Loucy (cell line): ENCODE measurements around the gene KRTAP10-5.

Experiments
- H2AFZ ChIP-seq: fragments of 200-600 bp; sonication (generic); 2 replicates; pipeline ENCODE4 v1.6.0; 2016; ENCODE audit warnings: antibody characterized with exemption, mild to moderate bottlenecking, low read length, moderate library complexity
- H3F3A ChIP-seq: fragments of 200-600 bp; 2 replicates; pipeline ENCODE4 v1.6.0; 2016; ENCODE audit warnings: antibody characterized with exemption, low read depth, mild to moderate bottlenecking
- H3K27me3 ChIP-seq: fragments of 200-600 bp; sonication (generic); 2 replicates; pipeline ENCODE4 v1.6.1; 2014; ENCODE audit warnings: low read length, mild to moderate bottlenecking; ENCODE audit not compliant: insufficient read depth, poor library complexity, severe bottlenecking
- H3K36me3 ChIP-seq: fragments of 200-600 bp; sonication (generic); 2 replicates; pipeline ENCODE4 v1.6.1; 2016; ENCODE audit warnings: low read length; ENCODE audit not compliant: insufficient read depth
- H3K4me1 ChIP-seq: fragments of 200-600 bp; sonication (generic); 2 replicates; pipeline ENCODE4 v1.5.1; 2014; ENCODE audit warnings: low read length, mild to moderate bottlenecking; ENCODE audit not compliant: insufficient read depth, poor library complexity, severe bottlenecking
- H3K4me2 ChIP-seq: fragments of 200-600 bp; sonication (generic); 2 replicates; pipeline ENCODE4 v1.6.0; 2014; ENCODE audit warnings: antibody characterized with exemption, low read length, low read depth, mild to moderate bottlenecking; ENCODE audit not compliant: poor library complexity, severe bottlenecking
- H3K4me3 ChIP-seq: fragments of 200-600 bp; sonication (generic); 2 replicates; pipeline ENCODE4 v1.5.1; 2014; ENCODE audit warnings: low read length, mild to moderate bottlenecking, mixed read lengths; ENCODE audit not compliant: poor library complexity, severe bottlenecking
- H3K79me2 ChIP-seq: fragments of 200-600 bp; sonication (generic); 2 replicates; pipeline ENCODE4 v1.6.1; 2014; ENCODE audit warnings: low read length; ENCODE audit not compliant: insufficient read depth
- H3K9ac ChIP-seq: fragments of 200-600 bp; sonication (generic); 2 replicates; pipeline ENCODE4 v1.6.0; 2014; ENCODE audit warnings: mild to moderate bottlenecking, low read depth, low read length, moderate library complexity; ENCODE audit not compliant: poor library complexity, severe bottlenecking
- H3K9me2 ChIP-seq: fragments of 200-600 bp; sonication (generic); replicated peaks from 2 replicates; pipeline ENCODE4 v1.6.1; 2016; ENCODE audit warnings: low read depth, low read length, mixed read lengths
- H3K9me3 ChIP-seq: fragments of 200-600 bp; sonication (generic); 2 replicates; pipeline ENCODE4 v1.6.1; 2014; ENCODE audit warnings: mild to moderate bottlenecking, antibody characterized with exemption, low read length, low read depth; ENCODE audit not compliant: insufficient read depth
- H4K20me1 ChIP-seq: fragments of 200-600 bp; sonication (generic); 2 replicates; pipeline ENCODE4 v1.6.0; 2014; ENCODE audit warnings: antibody characterized with exemption, low read length, mild to moderate bottlenecking; ENCODE audit not compliant: insufficient read depth, poor library complexity, severe bottlenecking
- CTCF ChIP-seq: fragments of 200-600 bp; sonication (generic); conservative IDR thresholded peaks from 2 replicates; pipeline ENCODE4 v1.5.1; 2014; ENCODE audit warnings: mild to moderate bottlenecking, antibody characterized with exemption, low read length
- EZH2phosphoT487 ChIP-seq: fragments of 200-600 bp; IDR thresholded peaks from 2 replicates; pipeline ENCODE4 v1.6.1; 2018; ENCODE audit warnings: antibody characterized with exemption, mild to moderate bottlenecking, moderate library complexity, borderline replicate concordance

Gene KRTAP10-5

GRCh38 chr21:44529503-44530125 lies 50.8 kb downstream of the KRTAP10-5 start:
- H3K27me3 ChIP-seq = no peaks in the 10 kb centered on the region

More at GRCh38 chr21:44529503-44530125, 50.8 kb downstream of the KRTAP10-5 start:
- no peaks in the 10 kb centered on the region for H4K20me1 ChIP-seq
- H3F3A ChIP-seq = no peaks in the 10 kb centered on the region
- TF ChIP-seq EZH2phosphoT487 (no peak), CTCF (no peak)
- no peaks in the 10 kb centered on the region for H3K9me2 ChIP-seq
- peaks cover 3% of the 10 kb centered on the region; the same call in 1 of the 2 replicates for H3K9me3 ChIP-seq
- no peaks in the 10 kb centered on the region for H3K4me1 ChIP-seq
- no peak overlapping the region for H3K9ac ChIP-seq
- no peaks in the 10 kb centered on the region for H3K36me3 ChIP-seq
- no peak overlapping the region for H3K4me3 ChIP-seq
- no peaks in the 10 kb centered on the region for H3K79me2 ChIP-seq
- no peak overlapping the region for H3K4me2 ChIP-seq
- H2AFZ ChIP-seq = no peak overlapping the region
